H54 (cell line): ENCODE results near the gene POLRMT.

Experiments used
- DNase-seq: peaks from one replicate; pipeline ENCODE4 v3.0.0; 2011; ENCODE audit warnings: low spot score, mixed read lengths; ENCODE audit not compliant: insufficient read length
- FAIRE-seq: peaks from 3 replicates; lab custom pipeline; 2011; peaks lifted over from hg19 to GRCh38; lab: Jason Lieb, UNC
- POLR2A ChIP-seq: IDR thresholded peaks from 2 replicates; pipeline ENCODE4 v1.6.1; 2011; ENCODE audit warnings: low read depth, mild to moderate bottlenecking, low read length

Gene POLRMT

DNA sequence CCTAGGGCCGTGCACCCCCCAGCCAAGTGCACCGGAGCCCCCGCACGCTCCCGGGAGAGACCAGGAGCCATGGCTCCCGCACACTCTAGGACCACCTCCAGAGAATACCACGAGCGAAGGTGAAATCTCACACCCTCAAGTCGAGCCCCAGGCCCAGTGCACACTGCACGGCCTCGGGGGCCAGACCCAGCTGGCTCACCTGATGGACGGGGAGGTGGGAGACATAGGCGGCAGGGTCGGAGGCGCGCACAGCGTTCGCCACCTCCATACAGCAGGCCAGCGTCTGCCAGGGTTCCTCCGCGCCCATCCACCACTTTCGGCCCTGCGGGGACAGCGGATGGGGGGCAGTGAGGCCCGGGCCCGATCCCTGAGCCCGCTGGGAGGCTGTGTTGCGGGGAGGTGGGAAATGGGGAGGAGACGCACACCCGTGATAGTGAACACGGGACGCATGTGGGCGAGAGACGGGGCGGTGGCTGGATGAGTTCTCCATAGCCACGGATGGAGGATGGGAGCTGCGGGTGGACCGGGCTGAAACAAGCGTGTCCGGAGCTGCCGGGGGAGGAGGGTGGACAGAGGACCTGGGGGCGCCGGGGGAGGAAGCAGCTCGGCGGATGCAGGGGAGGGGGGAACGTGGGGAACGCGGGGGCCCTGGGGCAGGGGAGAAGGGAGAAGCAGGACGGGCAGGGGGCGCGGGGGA is 13.0 kb downstream of the POLRMT start:
- no peak for TF ChIP-seq POLR2A
- FAIRE-seq (no peak), DNase-seq (no peak)

DNA sequence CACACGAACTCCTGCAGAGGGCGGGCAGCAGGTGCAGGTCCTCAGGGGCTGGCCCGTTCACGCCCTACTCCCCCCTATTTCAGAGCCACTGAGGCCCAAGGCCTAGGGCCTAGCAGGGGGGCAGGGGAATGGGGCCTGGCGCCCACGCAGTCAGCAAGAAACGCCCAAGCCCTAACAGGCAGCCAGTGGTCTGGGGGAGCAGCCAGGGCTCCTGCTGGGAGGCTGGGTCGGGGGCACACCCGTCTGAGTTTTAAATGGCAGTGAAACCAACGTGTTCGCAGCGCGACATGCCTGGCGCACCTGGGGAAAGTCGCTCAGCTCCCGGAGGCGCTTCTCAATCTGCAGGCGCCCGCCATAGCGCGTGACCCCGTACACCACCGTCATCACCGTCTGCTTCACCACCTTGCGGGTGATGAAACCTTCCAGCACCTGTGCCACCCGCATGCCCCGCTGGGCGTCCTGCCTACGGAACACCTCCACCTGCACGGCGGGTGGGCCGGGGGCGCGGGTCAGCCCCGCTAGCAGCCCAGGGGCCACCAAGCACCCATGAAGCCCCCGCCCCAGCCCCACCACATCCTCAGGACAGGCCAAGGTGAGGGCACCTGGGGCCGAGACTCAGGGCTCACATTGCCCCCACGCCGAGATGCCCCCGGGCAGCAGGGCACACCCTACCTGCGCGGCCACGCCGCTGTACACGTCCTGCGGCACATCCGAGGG is 13.9 kb downstream of the POLRMT start:
- TF ChIP-seq POLR2A = no peak
- DNase-seq (no peak), FAIRE-seq (no peak)

DNA sequence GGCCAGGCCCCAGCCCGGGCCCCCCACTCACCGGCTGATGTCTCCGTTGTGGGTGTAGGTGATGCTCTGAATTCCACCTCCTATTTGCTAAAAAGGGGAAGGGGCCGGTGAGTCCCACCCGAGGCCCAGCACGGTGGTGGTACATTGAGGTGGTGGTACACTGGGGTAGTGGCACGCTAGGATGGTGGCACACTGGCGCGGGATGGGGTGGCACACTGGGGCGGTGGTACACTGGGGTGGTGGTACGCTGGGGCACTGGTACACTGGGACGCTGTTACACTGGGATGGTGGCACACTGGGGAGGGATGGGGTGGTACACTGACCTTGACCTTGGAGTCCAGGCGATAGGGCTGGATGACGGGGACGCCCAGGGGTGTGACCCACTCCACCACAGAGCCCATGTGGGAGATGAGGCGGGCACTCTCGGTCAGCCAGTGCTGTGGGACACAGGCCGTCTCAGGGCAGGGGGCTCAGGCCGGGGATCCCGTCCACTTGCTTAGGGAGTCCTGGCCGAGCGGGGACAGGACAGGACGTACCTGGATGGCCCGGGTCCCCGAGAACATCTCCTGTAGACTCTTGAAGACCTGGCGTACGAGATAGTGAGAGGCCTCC is 14.6 kb downstream of the POLRMT start:
- FAIRE-seq (no peak), DNase-seq (no peak)
- TF ChIP-seq POLR2A = no peak

DNA sequence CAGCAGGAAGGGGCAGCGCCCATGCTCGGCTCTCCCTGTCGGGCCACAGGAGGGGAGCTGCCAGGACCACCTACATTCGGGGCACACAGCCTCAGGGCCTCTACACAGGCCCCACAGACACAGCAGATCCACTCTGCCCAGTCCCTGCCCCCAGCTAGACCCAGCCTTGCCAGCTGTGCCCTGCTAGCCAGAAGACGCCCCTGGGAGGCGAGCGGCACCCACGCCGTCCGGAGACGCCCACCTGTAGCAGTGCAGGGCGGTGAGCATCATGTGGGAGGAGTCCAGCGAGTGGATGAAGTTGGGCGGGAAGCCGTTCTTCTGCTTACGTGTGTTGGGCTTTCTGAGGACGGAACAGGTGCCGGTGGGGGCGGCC is 15.1 kb downstream of the POLRMT start:
- DNase-seq (no peak), FAIRE-seq (no peak)
- TF ChIP-seq POLR2A = no peak

DNA sequence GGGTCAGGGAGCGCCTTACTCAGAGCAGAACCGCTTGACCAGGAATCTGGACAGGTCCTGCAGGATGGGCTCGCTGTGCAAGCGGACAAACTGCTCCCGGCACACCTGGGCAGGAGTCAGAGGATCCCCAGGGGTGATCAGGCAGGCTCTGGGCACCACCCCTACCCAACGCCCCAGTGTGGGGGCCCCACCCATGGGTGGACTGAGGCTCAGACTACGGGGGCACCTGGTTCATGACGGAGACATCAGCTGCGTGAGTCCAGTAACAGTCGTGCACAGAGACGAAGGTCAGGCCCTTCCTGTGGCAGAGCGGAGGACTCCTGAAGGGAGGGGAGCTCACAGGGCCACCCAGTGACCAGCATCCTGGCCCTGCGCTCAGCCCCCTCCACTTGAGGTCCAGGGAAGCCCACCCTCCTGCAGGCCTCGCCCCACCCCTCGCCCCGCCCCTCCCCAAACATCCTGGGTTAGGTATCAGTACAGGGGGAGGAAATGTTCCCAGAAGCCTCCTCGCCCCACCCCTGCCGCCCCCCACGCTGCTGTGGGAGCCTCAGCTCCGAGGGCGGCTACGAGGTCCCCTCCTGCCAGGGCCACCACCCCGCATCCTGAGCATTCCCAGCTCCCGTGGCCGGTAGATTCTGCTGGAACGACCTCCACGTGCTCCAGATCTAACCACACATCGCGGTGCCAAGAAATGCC is 15.6 kb downstream of the POLRMT start:
- DNase-seq (no peak), FAIRE-seq (no peak)
- TF ChIP-seq POLR2A = no peak

GRCh38 chr19:616747-617526 is 16.4 kb downstream of the POLRMT start:
- TF ChIP-seq POLR2A = no peak
- DNase-seq = no peak

DNA sequence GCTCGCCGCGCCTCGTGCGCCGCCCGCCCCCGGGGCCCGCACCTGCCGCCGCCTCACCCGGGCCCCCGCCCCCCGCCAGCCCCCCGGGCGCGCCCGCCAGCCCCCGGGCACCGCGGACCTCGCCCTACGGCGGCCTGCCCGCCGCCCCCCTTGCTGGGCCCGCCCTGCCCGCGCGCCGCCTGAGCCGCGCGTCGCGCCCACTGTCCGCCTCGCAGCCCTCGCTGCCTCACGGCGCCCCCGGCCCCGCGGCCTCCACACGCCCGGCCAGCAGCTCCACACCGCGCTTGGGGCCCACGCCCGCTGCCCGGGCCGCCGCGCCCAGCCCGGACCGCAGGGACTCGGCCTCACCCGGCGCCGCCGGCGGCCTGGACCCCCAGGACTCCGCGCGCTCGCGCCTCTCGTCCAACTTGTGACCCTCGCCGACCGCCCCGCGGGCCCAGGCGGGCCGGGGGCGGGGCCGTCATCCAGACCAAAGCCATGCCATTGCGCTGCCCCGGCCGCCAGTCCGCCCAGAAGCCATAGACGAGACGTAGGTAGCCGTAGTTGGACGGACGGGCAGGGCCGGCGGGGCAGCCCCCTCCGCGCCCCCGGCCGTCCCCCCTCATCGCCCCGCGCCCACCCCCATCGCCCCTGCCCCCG is 17.2 kb downstream of the POLRMT start:
- TF ChIP-seq POLR2A = no peak
- FAIRE-seq (no peak), DNase-seq (no peak)

More at GRCh38 chr19:616747-617526, 16.4 kb downstream of the POLRMT start:
- no peak for FAIRE-seq

- no peak for DNase-seq
- FAIRE-seq = no peak
- no peak for TF ChIP-seq POLR2A
Measured at GRCh38 chr19:615619-616018, 17.7 kb downstream of the POLRMT start.

DNA sequence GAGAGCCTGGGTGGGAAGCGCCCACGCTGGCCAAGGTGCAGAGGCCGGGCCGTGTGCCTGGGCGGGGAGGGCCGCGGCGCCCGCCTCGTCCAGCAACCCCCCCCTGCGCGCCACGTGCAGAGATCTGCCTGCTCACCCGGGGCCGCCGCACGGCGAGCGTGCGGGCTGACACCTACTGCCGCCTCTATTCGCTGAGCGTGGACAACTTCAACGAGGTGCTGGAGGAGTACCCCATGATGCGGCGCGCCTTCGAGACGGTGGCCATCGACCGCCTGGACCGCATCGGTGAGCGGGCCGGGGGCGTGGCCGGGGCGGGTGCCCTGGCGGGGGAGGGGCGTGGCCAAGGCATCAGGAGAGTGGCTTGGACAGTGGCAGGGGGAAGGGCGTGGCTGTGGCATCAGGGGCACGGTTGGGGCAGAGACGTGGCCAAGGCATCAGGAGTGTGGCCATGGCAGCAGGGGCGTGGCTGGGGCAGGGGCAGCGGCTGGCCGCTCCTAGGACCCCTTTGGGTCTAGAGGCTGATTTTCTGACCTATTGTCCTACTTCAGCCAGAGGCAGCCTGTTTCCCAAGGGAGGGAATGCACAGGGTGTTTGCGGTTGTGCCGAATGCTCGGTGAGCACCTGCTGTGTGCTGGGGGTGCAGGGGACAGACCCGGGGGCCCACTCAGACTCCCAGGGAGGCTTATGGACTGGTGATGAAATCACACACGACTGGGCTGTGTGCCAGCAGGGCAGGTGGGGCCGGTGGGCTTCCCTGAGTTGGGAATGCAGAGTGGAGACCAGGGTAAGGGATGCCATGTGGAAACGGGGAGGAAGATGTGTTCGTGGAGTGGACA is 19.4 kb downstream of the POLRMT start:
- TF ChIP-seq POLR2A = no peak
- DNase-seq (no peak), FAIRE-seq (no peak)

DNA sequence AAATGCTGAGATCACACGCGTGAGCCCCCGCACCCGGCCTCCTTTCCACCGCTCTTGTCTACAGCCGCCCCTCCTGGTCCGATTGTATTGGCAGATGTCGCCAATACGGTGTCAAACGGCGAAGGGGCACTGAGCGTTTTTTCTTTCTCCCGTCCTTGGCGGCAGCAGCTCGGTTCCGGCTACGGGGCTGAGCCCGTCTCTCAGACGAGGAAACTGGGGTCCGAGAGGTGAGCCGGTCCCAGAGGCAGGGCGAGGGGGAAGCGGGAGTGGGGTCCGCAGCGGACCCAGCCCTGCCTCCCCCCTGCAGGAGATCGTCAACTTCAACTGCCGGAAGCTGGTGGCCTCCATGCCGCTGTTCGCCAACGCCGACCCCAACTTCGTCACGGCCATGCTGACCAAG is 20.4 kb downstream of the POLRMT start:
- FAIRE-seq = no peak
- TF ChIP-seq POLR2A = no peak

GRCh38 chr19:611481-611868 is 21.9 kb downstream of the POLRMT start:
- peak; percentile 95 for DNase-seq
- peak; percentile 60 for FAIRE-seq

More for the DNA sequence above, 20.4 kb downstream of the POLRMT start:
- no peak for DNase-seq

More at GRCh38 chr19:611481-611868, 21.9 kb downstream of the POLRMT start:
- no peak for TF ChIP-seq POLR2A
